ENCODE measurements around the gene FRMD5. TPM values are rescaled to one million over a fixed set of nuclear protein-coding genes. Genes with fewer than 3 reads are reported as not detected.
A peak's percentile ranks its signal among the peaks of the same experiment; 100 is the strongest.

The FRMD5 gene
- total and polyA plus RNA-seq, 2 experiments from 2014 or later: 5.9 to 10.1 TPM

DNA sequence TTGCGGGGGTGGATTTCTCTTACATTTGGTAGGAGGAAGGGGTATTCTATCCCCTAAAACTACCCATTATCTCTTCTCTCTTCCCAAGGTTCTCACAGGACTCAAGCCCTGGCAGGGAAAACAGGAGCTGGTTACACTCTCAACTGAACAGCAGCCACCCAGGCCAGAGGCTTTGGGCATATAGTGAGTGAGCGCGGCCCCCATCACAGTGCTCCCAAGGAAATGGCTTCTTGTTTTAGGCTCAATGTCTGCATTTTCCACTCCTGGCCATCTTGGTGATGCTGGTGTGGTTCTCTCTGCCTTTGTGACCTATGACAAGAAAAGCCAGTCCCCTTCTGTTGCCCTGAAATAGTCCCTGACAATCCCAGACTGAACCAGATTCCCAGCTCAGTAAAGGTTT is 318.2 kb downstream of the FRMD5 start:
- H3K36me3 Mint-ChIP-seq (ENCODE audit: low read depth): peaks cover 12% of the 10 kb centered on the region; the same call in 2 of the 3 replicates
- Histone ChIP-seq H3K27ac (ENCODE audit: low read depth) (no peak overlapping the region), H3K27me3 (ENCODE audit: insufficient read depth) (no peaks in the 10 kb centered on the region), H3F3A (replicated peaks; ENCODE audit: low read depth) (no peaks in the 10 kb centered on the region), H2AFZ (no peak overlapping the region), H3K4me2 (no peak overlapping the region), H4K20me1 (replicated peaks; ENCODE audit: insufficient read depth) (no peaks in the 10 kb centered on the region), H3K9me2 (ENCODE audit: insufficient read depth) (no peaks in the 10 kb centered on the region), H3K4me1 (ENCODE audit: insufficient read depth) (peaks cover 11% of the 10 kb centered on the region), H3K79me2 (replicated peaks; ENCODE audit: insufficient read depth) (no peaks in the 10 kb centered on the region), H3K36me3 (ENCODE audit: insufficient read depth) (no peaks in the 10 kb centered on the region; the same call in 1 of the 2 replicates), H3K4me3 (no peak overlapping the region)
- no peak overlapping the region for H3K4me3 Mint-ChIP-seq
- H3K4me1 Mint-ChIP-seq: peaks cover 17% of the 10 kb centered on the region
- ATAC-seq (no peak), DNase-seq (ENCODE audit: low spot score) (no peak)
- H3K27ac Mint-ChIP-seq: no peak overlapping the region
- H3K9me3 Mint-ChIP-seq: no peaks in the 10 kb centered on the region
- TF ChIP-seq ZNF114 (CRISPR knock-in tag; IDR thresholded peaks at IDR 0.05): no peak
- no peak for TF ChIP-seq ZNF331 (CRISPR knock-in tag; IDR thresholded peaks at IDR 0.05; ENCODE audit: low read depth)
- no peak for TF ChIP-seq NANOG (IDR thresholded peaks at IDR 0.05; ENCODE audit: borderline replicate concordance)
- peaks cover 6% of the 10 kb centered on the region for H3K27me3 Mint-ChIP-seq (ENCODE audit: insufficient read depth, low read depth, poor library complexity)

DNA sequence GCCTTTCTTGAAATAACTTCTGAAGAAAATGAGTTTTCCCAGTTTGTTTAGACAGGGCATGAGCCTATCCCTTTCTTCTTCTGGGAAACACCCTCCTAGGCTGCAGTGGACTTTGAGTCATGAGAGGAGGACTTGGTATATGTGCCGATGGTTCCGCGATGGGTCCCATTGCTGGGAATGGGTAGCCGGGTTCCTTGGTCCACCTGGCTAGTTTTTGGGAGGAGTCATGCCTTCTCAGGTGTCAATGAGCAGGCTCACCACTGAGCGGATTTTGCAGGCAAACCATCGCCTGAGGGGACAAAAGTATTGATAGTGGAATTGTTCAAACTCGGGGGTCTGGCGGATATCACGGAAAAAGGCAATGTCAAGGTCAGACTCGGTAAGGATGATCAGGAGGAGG is 321.4 kb downstream of the FRMD5 start:
- no peak overlapping the region for H3K4me2 ChIP-seq
- Mint-ChIP-seq H3K36me3 (ENCODE audit: low read depth) (peaks cover 11% of the 10 kb centered on the region; the same call in 2 of the 3 replicates), H3K4me1 (no peaks in the 10 kb centered on the region), H3K27me3 (ENCODE audit: insufficient read depth, low read depth, poor library complexity) (peaks cover 2% of the 10 kb centered on the region), H3K4me3 (no peak overlapping the region), H3K9me3 (no peaks in the 10 kb centered on the region), H3K27ac (no peak overlapping the region)
- ATAC-seq: no peak
- peak; percentile 11 for DNase-seq (ENCODE audit: low spot score)
- H3K27me3 ChIP-seq (ENCODE audit: insufficient read depth): no peaks in the 10 kb centered on the region
- no peak overlapping the region for H3K27ac ChIP-seq (ENCODE audit: low read depth)
- H3K36me3 ChIP-seq (ENCODE audit: insufficient read depth): no peaks in the 10 kb centered on the region; the same call in 1 of the 2 replicates
- no peaks in the 10 kb centered on the region for H3K4me1 ChIP-seq (ENCODE audit: insufficient read depth)
- no peak overlapping the region for H3K4me3 ChIP-seq
- no peak overlapping the region for H2AFZ ChIP-seq
- no peaks in the 10 kb centered on the region for H4K20me1 ChIP-seq (replicated peaks; ENCODE audit: insufficient read depth)
- no peaks in the 10 kb centered on the region for H3F3A ChIP-seq (replicated peaks; ENCODE audit: low read depth)
- no peaks in the 10 kb centered on the region for H3K9me2 ChIP-seq (ENCODE audit: insufficient read depth)
- no peaks in the 10 kb centered on the region for H3K79me2 ChIP-seq (replicated peaks; ENCODE audit: insufficient read depth)
- TF ChIP-seq ZNF114 (CRISPR knock-in tag; IDR thresholded peaks at IDR 0.05): no peak
- TF ChIP-seq, protein P1, sequence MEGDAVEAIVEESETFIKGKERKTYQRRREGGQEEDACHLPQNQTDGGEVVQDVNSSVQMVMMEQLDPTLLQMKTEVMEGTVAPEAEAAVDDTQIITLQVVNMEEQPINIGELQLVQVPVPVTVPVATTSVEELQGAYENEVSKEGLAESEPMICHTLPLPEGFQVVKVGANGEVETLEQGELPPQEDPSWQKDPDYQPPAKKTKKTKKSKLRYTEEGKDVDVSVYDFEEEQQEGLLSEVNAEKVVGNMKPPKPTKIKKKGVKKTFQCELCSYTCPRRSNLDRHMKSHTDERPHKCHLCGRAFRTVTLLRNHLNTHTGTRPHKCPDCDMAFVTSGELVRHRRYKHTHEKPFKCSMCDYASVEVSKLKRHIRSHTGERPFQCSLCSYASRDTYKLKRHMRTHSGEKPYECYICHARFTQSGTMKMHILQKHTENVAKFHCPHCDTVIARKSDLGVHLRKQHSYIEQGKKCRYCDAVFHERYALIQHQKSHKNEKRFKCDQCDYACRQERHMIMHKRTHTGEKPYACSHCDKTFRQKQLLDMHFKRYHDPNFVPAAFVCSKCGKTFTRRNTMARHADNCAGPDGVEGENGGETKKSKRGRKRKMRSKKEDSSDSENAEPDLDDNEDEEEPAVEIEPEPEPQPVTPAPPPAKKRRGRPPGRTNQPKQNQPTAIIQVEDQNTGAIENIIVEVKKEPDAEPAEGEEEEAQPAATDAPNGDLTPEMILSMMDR (conservative IDR thresholded peaks at IDR 0.05; ENCODE audit: low read depth in 2 of 2): no peak
- TF ChIP-seq EZH2 (IDR thresholded peaks at IDR 0.05; ENCODE audit: low read depth, unreplicated experiment): no peak
- TF ChIP-seq CREB1 (CRISPR knock-in tag; IDR thresholded peaks at IDR 0.05; ENCODE audit: low read depth): no peak
- TF ChIP-seq, protein P2, sequence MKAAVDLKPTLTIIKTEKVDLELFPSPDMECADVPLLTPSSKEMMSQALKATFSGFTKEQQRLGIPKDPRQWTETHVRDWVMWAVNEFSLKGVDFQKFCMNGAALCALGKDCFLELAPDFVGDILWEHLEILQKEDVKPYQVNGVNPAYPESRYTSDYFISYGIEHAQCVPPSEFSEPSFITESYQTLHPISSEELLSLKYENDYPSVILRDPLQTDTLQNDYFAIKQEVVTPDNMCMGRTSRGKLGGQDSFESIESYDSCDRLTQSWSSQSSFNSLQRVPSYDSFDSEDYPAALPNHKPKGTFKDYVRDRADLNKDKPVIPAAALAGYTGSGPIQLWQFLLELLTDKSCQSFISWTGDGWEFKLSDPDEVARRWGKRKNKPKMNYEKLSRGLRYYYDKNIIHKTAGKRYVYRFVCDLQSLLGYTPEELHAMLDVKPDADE (IDR thresholded peaks at IDR 0.05): no peak
- TF ChIP-seq REST (IDR thresholded peaks at IDR 0.05; ENCODE audit: unreplicated experiment): no peak
- no peak for TF ChIP-seq STAT1 (IDR thresholded peaks at IDR 0.05; ENCODE audit: unreplicated experiment)
- no peak for TF ChIP-seq JUNB (IDR thresholded peaks at IDR 0.05; ENCODE audit: unreplicated experiment)
- TF ChIP-seq POLR2AphosphoS5 (IDR thresholded peaks at IDR 0.05; ENCODE audit: low read depth): no peak
- no peak for TF ChIP-seq NANOG (IDR thresholded peaks at IDR 0.05; ENCODE audit: borderline replicate concordance)
- no peak for TF ChIP-seq EZH2phosphoT487 (IDR thresholded peaks at IDR 0.05; ENCODE audit: unreplicated experiment)
- no peak for TF ChIP-seq ZNF331 (CRISPR knock-in tag; IDR thresholded peaks at IDR 0.05; ENCODE audit: low read depth)

All from GM23338 (cell line).